NCI-H1092 treated with DMSO at 0.1 percent for 48 hours (cell line): ENCODE results near the gene STING1.
"Not testable (repeated sequence)": the region's sequence is repeated elsewhere in the genome, so short reads cannot be mapped to it uniquely, and the experiment has no call there.

Source experiments
- DNase-seq: peaks from one replicate; lab custom pipeline; 2025; lab: John Stamatoyannopoulos, UW

The STING1 gene

DNA sequence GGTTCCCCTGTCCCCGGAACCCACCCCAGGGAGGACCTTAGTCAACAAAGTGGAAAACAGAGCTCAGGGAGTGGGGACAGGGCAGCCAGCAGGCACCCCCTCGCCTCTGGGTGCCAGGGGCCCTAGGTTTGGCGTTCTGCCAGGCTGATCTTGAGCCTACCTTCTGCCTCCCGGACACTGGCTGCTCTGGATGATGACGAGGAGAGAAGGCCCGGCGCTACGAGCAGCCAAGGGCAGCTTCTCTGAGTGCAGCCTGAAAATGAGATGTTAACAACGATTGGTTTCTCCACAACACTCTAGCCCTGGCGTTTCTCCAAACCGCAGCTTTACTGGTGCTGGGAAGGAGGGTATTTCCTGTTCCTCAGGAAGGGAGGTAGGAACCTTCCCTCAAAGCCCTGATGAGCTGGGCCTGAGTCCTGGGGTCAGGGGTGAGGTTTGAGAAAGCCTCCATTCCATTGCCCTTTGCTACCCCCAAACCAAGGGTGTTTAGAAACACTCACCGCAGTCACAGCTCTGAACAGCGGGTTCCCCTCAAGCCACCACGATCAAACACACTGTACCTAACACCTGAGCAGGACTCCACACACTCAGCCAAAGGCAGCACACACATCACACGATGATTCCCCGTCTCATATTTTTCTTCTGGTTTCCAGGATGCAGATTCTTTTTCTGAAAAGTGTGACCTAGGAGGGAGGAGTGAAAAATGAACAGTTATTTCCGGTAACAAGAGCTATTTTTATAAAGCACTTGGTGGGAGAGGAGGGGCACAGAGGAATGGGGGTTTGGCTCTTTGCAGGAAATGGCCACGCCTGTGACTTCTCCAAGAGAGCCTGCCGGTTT is at the start of gene STING1:
Gene STING1 (minus strand): TSS at position 709 of the 840 bp plus-strand sequence. CDS start 1,054 bp downstream, outside the sequence.
- peak; percentile 61 for DNase-seq

DNA sequence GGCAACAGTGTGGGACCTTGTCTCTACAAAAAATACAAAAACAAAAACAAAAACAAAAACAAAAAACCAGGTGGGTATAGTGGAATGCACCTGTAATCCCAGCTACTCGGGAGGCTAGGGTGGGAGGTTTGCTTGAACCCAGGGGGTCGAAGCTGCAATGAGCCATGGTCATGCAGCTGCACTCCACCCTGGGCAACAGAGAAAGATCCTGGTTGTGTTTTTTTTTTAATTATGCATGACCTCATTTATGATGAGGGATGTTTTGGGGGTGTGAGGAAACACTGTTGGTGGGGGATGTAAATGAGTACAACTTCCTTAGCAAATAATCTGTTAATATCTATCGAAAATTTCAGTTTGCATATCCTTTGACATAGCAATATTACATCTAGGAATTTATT is 49.2 kb upstream of the STING1 start:
- DNase-seq, result no peak

DNA sequence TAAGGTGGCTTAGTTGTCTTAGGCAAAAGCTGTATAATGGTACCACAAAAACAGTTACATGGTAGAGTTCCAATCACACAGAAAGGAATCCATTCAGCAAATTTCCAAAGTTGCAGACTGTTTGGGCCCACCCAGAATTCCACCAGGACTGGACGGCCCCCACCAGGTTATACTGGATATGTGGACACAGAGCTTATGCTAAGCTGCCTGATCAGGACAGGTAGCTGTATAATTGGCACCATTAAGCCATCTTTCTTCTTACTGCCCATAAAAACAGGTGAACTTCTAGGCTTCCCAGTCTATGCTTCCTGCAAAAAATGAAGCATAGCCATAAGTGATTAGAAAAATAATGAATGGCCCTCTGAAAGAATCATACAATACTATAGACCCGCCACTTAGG is 47.5 kb upstream of the STING1 start:
- DNase-seq, result not testable (repeated sequence)

DNA sequence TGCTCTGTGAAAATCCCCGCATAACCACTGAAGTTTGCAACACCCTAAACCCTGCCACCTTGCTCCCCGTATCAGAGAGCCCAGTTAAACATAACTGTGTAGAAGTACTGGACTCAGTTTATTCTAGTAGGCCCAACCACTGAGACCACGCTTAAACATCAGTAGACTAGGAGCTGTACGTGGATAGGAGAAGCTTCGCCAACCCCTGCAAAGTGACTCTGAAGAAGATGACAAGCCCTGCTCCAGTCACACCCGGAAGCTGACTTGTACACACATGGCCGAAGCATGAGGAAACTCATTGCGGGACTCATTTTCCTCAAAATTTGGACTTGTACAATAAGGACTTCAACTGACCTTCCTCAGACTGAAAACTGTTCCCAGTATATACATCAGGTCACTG is 46.1 kb upstream of the STING1 start:
- DNase-seq, result not testable (repeated sequence)

DNA sequence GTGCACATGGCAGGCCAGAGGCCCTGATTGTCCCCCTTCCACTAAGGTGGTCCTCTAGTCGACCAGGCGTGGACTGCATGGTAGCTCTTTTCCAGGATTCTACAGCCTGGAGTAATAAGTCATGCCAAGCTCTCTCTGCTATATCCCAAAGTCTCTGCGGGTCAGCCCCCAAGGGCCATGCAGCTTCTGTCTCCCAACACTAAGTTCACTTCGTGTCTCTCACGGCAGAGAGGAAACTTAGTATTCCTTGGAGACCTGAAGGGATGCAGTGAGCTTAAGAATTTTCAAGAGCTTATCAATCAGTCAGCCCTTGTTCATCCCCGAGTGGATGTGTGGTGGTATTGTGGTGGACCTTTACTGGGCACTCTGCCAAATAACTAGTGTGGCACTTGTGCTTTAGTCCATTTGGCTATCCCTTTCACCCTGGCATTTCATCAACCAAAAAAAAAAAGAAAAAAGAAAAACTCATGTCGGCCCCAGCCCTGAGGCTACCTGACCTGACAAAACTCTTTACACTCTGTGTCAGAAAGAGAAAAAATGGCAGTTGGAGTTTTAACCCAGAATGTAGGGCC is 45.4 kb upstream of the STING1 start:
- not testable (repeated sequence) for DNase-seq

DNA sequence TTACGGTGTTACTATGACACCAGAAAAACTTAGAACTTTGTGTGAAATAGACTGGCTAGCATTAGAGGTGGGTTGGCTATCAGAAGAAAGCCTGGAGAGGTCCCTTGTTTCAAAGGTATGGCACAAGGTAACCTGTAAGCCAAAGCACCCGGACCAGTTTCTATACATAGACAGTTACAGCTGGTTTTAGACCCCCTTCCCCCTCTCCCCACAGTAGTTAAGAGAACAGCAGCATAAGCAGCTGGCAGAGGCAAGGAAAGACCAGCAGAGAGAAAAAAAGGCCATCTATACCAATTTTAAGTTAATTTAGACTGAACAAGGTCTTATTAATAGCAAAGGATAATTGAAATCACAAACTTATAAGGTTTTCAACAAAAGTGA is 44.5 kb upstream of the STING1 start:
- DNase-seq, result not testable (repeated sequence)

DNA sequence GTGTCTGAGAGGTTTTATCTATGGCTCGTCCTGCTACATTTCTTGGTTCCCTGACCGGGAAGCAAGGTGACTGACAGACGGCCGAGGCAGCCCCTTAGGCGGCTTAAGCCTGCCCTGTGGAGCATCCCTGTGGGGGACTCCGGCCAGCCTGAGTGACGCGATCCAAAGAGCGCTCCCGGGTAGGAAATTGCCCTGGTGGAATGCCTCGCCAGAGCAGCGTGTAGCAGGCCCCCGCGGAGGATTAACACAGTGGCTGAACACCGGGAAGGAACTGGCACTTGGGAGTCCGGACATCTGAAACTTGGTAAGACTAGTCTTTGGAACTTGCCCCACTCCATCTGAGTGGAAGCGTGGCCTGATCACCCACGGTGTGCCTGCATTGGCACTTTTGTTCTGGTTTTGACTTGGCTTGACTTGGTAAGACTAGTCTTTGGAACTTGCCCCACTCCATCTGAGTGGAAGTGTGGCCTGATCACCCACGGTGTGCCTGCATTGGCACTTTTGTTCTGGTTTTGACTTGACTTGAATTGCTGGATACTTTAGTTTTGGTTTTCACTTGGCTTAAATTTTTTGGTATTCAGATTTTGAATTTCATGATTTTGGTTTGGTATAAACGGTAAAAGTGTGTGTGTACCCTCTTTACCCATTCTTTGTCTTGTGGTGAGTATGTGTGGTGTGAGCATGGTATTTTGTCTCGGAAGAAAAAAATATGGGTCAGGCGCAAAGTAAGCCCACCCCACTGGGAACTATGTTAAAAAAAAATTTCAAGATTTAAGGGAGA is 43.9 kb upstream of the STING1 start:
- DNase-seq, result not testable (repeated sequence)

DNA sequence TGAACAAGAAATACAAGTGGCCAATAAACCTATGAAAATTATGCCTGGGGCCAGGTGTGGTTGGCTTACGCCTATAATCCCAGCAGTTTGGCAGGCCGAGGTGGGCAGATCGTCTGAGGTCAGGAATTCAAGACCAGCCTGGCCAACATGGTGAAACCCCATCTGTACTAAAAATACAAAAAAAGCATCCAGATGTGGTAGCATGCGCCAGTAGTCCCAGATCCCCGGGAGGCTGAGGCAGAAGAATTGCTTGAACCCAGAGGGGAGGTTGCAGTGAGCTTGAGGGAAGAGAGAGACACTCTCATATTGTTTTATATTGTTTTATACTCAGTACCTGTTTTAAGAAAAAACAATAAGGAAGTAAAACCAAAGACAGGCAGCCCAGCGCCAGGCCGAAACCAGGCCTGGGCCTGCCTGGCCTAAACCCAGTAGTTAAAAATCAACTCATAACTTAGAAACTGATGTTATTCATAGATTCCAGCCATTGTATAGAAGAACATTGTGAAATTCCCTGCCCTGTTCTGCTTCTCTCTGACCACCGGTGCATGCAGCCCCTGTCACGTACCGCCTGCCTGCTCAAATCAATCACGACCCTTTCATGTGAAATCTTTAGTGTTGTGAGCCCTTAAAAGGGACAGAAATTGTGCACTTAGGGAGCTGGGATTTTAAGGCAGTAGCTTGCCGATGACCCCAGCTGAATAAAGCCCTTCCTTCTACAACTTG is 43.2 kb upstream of the STING1 start:
- not testable (repeated sequence) for DNase-seq

DNA sequence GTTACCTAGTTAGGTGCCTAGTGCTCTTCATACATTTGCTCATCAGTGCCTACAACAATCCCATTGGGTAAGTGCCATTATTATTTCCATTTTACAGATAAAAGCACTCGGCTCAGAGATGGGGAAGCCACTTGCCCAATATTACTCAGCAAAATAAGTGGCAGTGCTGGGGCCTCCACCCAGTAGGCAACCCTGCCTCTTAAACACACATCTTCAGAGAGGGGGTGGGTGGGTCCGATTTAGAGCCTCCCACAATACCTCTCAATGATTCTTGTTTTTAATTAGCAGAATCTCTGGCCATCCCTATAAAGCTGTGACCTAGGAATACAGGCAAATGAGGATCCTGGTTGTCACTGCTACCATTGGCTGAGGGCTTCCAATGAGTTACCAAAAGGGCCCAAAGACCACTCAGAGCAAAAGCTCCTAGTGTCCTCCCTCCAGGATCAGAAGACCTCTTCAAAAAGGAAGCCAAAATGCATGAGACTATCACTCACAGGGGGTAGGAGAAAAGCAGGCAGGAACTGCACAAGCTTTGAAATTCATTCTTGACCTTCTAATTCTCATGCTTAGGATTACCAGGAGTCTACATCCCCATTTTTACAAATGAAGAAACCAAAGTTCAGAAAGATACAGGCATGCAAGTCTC is 42.5 kb upstream of the STING1 start:
- no peak for DNase-seq

DNA sequence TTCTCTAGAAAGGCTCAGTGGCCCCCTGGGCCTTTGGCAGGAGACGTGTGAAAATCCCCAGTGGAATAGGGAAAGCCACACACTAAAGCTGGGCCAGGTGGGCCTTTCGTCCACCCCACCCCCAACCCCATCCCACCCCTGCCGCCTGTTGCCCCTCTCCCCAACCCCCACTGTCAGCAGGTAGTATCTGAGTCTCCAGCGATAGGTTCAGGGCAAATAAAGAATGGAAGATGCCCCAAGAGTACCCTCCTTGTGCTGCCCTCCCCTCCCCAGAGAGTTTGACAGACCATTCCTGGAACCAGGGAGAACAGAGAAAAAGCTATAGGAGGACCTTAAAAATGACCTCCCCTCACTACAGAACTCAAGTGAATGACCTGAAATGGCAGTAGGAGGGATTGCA is 41.9 kb upstream of the STING1 start:
- no peak for DNase-seq

DNA sequence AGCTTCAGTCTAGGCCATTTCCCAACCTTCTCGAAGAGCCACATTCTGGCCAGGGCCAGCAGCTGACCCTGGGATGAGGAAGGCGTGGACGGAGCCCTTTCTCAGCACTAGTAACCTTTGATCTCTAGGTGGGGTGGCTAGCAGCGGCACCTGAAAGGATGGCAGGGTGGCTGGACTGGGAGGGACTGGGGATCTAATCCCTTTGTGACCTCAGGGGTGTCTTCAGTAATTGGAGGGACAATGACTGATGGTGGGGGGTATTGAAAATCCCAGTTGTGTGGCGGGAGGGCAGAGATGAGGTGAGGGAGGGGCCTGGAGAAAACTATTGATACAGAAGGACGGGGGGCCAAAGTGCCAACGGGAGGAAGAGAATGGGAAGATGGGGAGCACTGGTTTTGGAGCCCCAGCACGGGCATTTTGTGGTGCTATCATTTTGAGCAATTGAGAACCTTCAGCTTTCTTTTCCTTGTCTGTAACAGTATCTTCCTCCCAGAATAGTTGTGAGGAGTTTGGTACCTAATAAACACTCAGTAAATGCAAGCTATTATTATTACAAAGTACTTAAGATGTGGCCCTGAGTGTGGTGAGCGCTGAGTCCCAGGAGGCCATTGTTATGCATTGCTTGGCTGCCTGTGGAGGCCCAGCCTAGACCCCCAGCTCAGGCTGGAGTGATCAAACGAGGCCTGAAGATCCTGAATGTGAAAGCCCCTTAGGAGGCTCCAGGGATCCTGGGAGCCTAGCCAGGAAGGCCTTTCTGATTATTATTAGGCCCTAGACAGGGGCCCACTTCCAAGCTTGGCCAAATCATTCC is 41.3 kb upstream of the STING1 start:
- no peak for DNase-seq

DNA sequence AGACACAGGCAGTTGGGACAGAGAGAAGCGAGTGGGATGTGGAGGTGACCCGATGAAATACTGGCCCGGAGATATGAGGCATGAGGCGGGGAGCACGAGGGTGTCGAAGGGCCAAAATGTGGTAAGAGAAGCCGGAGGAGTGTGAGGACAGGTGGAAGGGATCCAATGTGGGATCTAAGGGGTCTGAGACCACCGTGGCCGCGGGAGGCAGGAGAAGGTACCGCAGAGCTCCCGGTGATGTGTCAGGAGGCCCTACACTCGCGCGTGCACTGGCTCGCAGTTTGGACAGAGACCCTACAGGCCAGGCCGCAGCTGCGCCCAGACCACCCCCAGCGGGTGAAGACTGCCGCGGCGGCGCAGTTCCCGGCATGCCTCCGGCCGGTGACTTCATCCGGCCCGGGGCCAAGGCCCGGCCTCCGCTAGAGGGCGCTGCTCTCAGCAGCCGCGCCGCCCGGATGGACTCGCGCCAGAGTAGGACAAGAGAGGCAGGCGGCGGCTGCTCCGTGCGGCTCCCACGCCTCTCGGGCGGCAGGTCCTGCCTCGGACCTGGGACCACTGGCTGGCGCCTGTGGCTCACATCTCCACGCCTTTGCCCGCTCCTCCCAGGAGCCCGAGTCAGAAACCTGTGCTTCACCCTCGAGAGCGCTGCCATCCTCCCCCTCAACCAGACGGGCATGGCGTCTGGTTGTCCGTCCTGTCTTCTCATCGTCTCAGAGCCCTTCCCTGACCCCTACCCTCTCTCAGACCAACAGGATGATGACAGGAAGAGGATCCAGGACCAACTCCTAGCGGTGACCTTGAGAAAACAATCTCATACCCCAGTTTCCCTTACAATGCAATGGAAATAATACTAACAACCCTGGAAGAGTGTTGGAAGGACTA is 35.4 kb upstream of the STING1 start:
- DNase-seq, result peak; percentile 69

DNA sequence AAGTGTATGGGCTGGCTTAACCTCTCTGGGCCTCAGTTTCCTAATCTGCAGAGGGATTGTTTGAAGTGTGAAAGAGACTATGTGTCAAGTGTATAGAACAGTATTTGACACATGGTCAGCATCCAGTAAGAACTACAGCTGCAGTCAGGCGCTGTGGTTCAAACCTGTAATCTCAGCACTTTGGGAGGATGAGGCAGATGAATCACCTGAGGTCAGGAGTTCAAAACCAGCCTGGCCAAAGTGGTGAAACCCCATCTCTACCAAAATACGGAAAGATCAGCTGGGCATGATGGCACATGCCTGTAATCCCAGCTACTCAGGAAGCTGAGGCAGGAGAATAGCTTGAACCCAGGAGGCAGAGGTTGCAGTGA is 31.9 kb upstream of the STING1 start:
- DNase-seq, result no peak

DNA sequence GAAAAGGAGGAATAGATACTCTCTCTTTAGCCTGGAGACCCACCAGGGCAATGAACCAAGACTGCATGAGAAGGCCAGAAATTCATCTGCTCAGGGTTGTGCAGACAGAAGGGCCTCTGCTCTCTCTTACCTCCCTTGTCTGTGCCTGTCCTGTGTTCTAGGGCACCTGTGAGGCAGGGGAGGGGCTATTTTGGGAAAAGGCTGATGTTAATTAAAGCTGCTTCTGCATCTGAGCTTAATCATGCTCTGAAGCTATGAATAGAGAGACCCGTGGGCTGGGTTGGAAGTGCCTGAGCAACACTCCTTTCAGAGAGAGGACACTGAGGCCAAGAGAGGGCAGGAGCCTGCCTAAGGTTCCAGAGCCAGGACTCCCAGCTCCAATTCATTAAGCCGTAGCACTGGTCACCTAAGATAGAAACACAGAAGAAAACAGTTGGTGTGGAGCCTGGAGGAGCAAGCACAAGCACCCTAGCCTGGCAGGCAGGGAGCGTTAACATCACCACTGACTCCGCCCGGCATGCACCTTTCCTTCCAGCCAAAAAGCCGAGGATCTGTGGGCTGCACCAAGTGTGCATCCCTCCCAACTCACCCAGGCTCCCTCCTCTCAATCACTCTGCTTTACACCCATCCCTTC is 31.4 kb upstream of the STING1 start:
- DNase-seq, result no peak

DNA sequence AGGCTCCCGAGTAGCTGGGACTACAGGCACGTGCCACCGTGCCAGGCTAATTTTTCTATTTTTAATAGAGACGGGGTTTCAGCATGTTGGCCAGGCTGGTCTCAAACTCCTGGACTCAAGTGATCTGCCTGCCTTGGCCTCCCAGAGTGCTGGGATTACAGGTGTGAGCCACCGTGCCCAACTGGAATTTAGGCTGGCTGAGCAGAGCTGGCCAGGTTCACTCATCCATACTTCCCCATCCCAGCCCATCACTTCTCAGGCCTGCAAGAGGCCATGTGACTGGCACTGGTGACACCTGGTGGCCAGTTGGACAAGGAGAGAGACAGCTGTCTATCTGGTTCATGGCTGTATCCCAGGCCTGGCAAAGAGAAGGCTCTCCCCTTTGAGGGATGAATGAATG is 30.9 kb upstream of the STING1 start:
- peak; percentile 25 for DNase-seq

DNA sequence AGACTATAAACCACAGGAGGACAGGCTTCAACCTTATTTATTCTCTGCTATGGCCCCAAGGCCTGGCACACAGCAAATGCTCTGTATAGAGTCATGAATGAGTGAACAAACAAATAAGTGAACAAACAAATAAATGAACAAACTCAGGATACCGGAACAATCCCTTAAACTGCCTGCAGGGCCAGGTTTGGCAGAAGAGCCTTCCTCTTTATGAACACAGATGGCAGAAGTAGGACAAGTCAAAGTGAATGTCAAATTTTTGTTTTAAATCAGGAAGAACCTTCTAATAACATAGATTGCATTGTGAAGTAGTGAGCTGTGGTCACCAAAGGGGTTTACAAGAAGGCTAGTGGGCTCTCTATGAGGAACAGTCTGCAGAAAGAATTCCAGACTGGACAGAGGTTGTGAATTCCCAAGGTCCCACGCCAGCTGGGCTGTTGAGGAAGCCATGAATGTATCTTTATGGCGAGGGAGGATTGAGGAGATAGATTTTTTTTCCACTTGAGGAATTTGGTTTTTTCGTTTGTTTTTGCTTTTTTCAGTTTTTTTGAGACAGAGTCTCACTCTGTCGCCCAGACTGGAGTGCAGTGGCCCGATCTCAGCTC is 30.3 kb upstream of the STING1 start:
- no peak for DNase-seq

DNA sequence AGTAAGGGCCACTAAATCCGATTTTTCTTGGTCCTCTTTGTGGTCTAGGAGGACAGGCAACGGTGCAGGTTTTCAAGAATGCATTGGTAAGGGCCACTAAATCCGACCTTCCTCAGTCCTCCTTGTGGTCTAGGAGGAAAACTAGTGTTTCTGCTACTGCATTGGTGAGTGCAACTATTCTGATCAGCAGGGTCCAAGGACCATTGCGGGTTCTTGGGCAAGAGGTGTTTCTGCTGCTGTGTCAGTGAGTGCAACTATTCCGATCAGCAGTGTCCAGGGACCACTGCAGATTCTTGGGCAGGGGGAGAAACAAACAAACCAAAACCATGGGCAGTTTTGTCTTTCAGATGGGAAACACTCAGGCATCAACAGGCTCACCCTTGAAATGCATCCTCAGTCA is 22.2 kb upstream of the STING1 start:
- DNase-seq, result not testable (repeated sequence)

DNA sequence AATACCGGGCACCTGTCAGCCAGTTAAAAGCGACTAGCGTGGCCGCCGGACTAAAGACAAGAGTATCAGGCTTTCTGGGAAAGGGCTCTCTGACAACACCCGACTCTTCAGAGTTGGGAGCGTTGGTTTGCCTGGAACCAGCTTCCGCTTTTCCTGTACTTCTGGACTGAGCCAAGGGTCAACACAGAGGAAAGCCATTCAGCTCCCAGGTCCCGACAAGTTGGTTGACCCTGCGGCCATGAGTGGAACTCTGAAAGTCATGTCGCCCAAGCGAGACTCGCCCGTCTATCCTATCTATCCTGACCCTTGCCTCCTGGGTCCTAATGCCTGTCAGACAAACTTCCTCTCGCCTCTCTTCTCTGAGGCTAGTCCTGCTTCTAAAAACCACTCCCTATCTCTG is 21.3 kb upstream of the STING1 start:
- DNase-seq, result not testable (repeated sequence)
